HEK293 (cell line): Measurements from ENCODE around the gene VTN.

Experiments used
- CTCF ChIA-PET: fragments of 350-600 bp; formaldehyde crosslinking; extraction: SDS; loops from one replicate; lab custom pipeline; 2021; ENCODE audit warnings: antibody characterized with exemption; lab: Yijun Ruan, JAX
- POLR2A ChIA-PET: fragments of 300-600 bp; formaldehyde crosslinking; extraction: SDS; loops from one replicate; lab custom pipeline; 2020; ENCODE audit warnings: antibody characterized with exemption, inconsistent platforms; lab: Yijun Ruan, JAX
- H3K27ac ChIP-seq: fragments of 200-500 bp; sonication (Bioruptor generic); 2 replicates; pipeline ENCODE4 v1.5.1; 2014; ENCODE audit warnings: low read depth, low read length, control low read depth, inconsistent platforms; ENCODE audit errors: extremely low read depth
- H3K36me3 ChIP-seq, 2 experiments: fragments of 200-500 bp in 1 of 2; sonication (Bioruptor generic) in 1 of 2; 1 replicate in 1 of 2; 2 replicates in 1 of 2; pipeline ENCODE4 v1.5.1; 2014 to 2017; ENCODE audit warnings: inconsistent platforms in 2 of 2, low read length in 2 of 2; ENCODE audit not compliant: control insufficient read depth in 2 of 2, insufficient read depth in 1 of 2
- H3K4me1 ChIP-seq: fragments of 200-500 bp; sonication (Bioruptor generic); 2 replicates; pipeline ENCODE4 v1.5.1; 2014; ENCODE audit warnings: mild to moderate bottlenecking, low read length, inconsistent platforms; ENCODE audit not compliant: control insufficient read depth, insufficient read depth
- H3K4me3 ChIP-seq: 2 replicates; pipeline ENCODE4 v1.5.1; 2011; ENCODE audit warnings: low read depth, mild to moderate bottlenecking, control low read depth, low read length, moderate library complexity
- H3K9me3 ChIP-seq: fragments of 200-500 bp; sonication (Bioruptor generic); 2 replicates; pipeline ENCODE4 v1.5.1; 2014; ENCODE audit warnings: low read depth, low read length, inconsistent platforms; ENCODE audit not compliant: control insufficient read depth, insufficient read depth
- EGR2 ChIP-seq: fragments of 450-650 bp; formaldehyde crosslinking; IDR thresholded peaks from 2 replicates; pipeline ENCODE4 v1.5.1; 2016; ENCODE audit warnings: low read depth, missing biosample characterization, missing genetic modification characterization
- GLIS1 ChIP-seq: fragments of 450-650 bp; formaldehyde crosslinking; IDR thresholded peaks from 2 replicates; pipeline ENCODE4 v1.5.1; 2016; ENCODE audit warnings: missing biosample characterization, missing genetic modification characterization
- KLF8 ChIP-seq: fragments of 450-650 bp; formaldehyde crosslinking; IDR thresholded peaks from 2 replicates; pipeline ENCODE4 v1.5.1; 2016; ENCODE audit warnings: missing biosample characterization, missing genetic modification characterization
- SP2 ChIP-seq: fragments of 450-650 bp; formaldehyde crosslinking; IDR thresholded peaks from 2 replicates; pipeline ENCODE4 v1.5.1; 2016; ENCODE audit warnings: missing biosample characterization, missing genetic modification characterization
- SP7 ChIP-seq: fragments of 450-650 bp; formaldehyde crosslinking; IDR thresholded peaks from 2 replicates; pipeline ENCODE4 v1.5.1; 2016; ENCODE audit warnings: missing biosample characterization, missing genetic modification characterization
- ZBTB17 ChIP-seq: fragments of 450-650 bp; formaldehyde crosslinking; IDR thresholded peaks from 2 replicates; pipeline ENCODE4 v1.5.1; 2016; ENCODE audit warnings: missing biosample characterization, missing genetic modification characterization
- ZNF335 ChIP-seq: fragments of 450-650 bp; formaldehyde crosslinking; conservative IDR thresholded peaks from 2 replicates; pipeline ENCODE4 v1.5.1; 2016; ENCODE audit warnings: missing biosample characterization, missing genetic modification characterization
- ZNF366 ChIP-seq: fragments of 450-650 bp; formaldehyde crosslinking; conservative IDR thresholded peaks from 2 replicates; pipeline ENCODE4 v1.5.1; 2016; ENCODE audit warnings: missing biosample characterization, missing genetic modification characterization
- ZNF544 ChIP-seq: fragments of 450-650 bp; formaldehyde crosslinking; IDR thresholded peaks from 2 replicates; pipeline ENCODE4 v1.5.0; 2017; ENCODE audit warnings: missing biosample characterization, missing genetic modification characterization
- ZNF629 ChIP-seq: fragments of 450-650 bp; formaldehyde crosslinking; IDR thresholded peaks from 2 replicates; pipeline ENCODE4 v1.5.1; 2017; ENCODE audit warnings: missing biosample characterization, missing genetic modification characterization
- TF ChIP-seq, protein P1 (sequence below): fragments of 450-650 bp; formaldehyde crosslinking; IDR thresholded peaks from 2 replicates; pipeline ENCODE4 v1.5.1; 2016; ENCODE audit warnings: missing biosample characterization, missing genetic modification characterization
- TF ChIP-seq, protein P2 (sequence below): fragments of 450-650 bp; formaldehyde crosslinking; IDR thresholded peaks from 2 replicates; pipeline ENCODE4 v1.5.1; 2017; ENCODE audit warnings: missing biosample characterization, missing genetic modification characterization
- TF ChIP-seq, protein P3 (sequence below): fragments of 450-650 bp; formaldehyde crosslinking; IDR thresholded peaks from 2 replicates; pipeline ENCODE4 v1.5.1; 2017; ENCODE audit warnings: missing biosample characterization, missing genetic modification characterization
- TF ChIP-seq, protein P4 (sequence below): fragments of 450-650 bp; formaldehyde crosslinking; IDR thresholded peaks from 2 replicates; pipeline ENCODE4 v1.5.1; 2016; ENCODE audit warnings: missing biosample characterization, missing genetic modification characterization

VTN gene, protein sequence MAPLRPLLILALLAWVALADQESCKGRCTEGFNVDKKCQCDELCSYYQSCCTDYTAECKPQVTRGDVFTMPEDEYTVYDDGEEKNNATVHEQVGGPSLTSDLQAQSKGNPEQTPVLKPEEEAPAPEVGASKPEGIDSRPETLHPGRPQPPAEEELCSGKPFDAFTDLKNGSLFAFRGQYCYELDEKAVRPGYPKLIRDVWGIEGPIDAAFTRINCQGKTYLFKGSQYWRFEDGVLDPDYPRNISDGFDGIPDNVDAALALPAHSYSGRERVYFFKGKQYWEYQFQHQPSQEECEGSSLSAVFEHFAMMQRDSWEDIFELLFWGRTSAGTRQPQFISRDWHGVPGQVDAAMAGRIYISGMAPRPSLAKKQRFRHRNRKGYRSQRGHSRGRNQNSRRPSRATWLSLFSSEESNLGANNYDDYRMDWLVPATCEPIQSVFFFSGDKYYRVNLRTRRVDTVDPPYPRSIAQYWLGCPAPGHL

DNA sequence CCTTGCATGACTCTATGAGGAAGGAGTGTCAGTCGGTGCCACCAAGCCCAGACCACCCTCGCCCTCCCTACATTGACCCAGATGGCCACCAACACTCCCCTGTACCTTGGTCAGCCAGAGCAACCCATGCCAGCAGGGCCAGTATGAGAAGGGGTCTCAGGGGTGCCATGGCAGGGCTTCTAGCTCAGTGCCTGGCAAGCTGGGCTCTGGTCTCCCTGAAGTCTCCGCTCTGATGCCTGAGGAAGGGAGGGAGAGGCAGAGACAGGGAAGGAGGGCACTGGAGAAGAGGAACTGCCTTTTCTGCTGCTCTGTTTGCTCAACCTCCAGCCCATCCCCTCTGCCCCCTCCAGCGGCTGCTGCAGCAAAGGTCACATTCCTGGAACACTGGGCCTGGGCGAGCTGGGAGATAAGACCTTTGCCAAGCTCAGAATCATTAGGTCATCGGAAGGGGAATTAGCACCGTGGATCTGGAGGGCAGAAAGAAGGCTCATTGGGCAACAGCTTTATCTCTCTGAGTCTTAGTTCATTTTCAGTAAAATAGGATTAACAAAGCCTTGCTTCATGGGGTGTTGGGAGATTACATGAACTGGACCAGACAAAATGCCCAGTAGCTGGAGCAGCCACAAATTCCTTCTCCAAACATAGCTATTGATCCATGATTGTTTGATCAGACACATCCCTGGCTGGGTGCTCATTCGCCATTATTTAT lies at the start of gene VTN:
VTN (minus strand) TSS at position 273 of the 709 bp plus-strand sequence; CDS start at position 169, 104 bp downstream.
- H3K4me3 ChIP-seq: peak within 1 kb of the TSS; percentile 11; the same call in 1 of the 2 replicates
- ChIA-PET CTCF (interaction anchor here (0.6 to 1.5 kb wide), 8 partner anchors 9 to 170 kb away, joined by 3 to 6 read pairs (median 4); no protein-coding TSS in a partner anchor), POLR2A (interaction anchor here (1.1 to 7.1 kb wide), 4 partner anchors 10 to 35 kb away, joined by 4 to 66 read pairs (median 12); partner anchors contain the start of genes IFT20, POLDIP2, SLC46A1 and TNFAIP1)
- peaks cover 13% of the 10 kb centered on the region for H3K4me1 ChIP-seq
- peaks cover 0 to 1% of the 10 kb centered on the region in 2 experiments; a peak in 2 of 3 replicates for H3K36me3 ChIP-seq
- peak within 1 kb of the TSS; percentile 11 for H3K27ac ChIP-seq
- peak; percentile 52 for TF ChIP-seq ZNF629 (tag by site-specific recombination)
- TF ChIP-seq, protein P1, sequence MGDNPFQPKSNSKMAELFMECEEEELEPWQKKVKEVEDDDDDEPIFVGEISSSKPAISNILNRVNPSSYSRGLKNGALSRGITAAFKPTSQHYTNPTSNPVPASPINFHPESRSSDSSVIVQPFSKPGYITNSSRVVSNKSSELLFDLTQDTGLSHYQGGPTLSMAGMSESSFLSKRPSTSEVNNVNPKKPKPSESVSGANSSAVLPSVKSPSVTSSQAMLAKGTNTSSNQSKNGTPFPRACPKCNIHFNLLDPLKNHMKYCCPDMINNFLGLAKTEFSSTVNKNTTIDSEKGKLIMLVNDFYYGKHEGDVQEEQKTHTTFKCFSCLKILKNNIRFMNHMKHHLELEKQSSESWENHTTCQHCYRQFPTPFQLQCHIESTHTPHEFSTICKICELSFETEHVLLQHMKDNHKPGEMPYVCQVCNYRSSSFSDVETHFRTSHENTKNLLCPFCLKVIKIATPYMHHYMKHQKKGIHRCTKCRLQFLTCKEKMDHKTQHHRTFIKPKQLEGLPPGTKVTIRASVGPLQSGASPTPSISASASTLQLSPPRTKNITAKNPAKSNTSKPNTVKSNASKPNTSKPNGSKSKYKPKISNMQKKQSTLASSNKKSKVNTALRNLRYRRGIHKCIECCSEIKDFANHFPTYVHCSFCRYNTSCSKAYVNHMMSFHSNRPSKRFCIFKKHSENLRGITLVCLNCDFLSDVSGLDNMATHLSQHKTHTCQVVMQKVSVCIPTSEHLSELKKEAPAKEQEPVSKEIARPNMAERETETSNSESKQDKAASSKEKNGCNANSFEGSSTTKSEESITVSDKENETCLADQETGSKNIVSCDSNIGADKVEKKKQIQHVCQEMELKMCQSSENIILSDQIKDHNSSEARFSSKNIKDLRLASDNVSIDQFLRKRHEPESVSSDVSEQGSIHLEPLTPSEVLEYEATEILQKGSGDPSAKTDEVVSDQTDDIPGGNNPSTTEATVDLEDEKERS (tag by site-specific recombination): no peak
- TF ChIP-seq ZNF544 (tag by site-specific recombination): no peak
- TF ChIP-seq ZNF366: peak; percentile 69
- peak; percentile 48 for TF ChIP-seq SP7 (tag by site-specific recombination)
- peak; percentile 10; the same call in 1 of the 2 replicates for TF ChIP-seq EGR2 (tag by site-specific recombination)
- TF ChIP-seq, protein P2, sequence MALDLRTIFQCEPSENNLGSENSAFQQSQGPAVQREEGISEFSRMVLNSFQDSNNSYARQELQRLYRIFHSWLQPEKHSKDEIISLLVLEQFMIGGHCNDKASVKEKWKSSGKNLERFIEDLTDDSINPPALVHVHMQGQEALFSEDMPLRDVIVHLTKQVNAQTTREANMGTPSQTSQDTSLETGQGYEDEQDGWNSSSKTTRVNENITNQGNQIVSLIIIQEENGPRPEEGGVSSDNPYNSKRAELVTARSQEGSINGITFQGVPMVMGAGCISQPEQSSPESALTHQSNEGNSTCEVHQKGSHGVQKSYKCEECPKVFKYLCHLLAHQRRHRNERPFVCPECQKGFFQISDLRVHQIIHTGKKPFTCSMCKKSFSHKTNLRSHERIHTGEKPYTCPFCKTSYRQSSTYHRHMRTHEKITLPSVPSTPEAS (tag by site-specific recombination): no peak
- TF ChIP-seq, protein P3, sequence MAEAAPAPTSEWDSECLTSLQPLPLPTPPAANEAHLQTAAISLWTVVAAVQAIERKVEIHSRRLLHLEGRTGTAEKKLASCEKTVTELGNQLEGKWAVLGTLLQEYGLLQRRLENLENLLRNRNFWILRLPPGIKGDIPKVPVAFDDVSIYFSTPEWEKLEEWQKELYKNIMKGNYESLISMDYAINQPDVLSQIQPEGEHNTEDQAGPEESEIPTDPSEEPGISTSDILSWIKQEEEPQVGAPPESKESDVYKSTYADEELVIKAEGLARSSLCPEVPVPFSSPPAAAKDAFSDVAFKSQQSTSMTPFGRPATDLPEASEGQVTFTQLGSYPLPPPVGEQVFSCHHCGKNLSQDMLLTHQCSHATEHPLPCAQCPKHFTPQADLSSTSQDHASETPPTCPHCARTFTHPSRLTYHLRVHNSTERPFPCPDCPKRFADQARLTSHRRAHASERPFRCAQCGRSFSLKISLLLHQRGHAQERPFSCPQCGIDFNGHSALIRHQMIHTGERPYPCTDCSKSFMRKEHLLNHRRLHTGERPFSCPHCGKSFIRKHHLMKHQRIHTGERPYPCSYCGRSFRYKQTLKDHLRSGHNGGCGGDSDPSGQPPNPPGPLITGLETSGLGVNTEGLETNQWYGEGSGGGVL (tag by site-specific recombination): peak; percentile 31; the same call in 1 of the 2 replicates
- TF ChIP-seq SP2 (tag by site-specific recombination): peak; percentile 50
- peak; percentile 65 for TF ChIP-seq GLIS1 (tag by site-specific recombination)
- TF ChIP-seq ZBTB17 (tag by site-specific recombination): peak; percentile 68; the same call in 1 of the 2 replicates
- TF ChIP-seq, protein P4, sequence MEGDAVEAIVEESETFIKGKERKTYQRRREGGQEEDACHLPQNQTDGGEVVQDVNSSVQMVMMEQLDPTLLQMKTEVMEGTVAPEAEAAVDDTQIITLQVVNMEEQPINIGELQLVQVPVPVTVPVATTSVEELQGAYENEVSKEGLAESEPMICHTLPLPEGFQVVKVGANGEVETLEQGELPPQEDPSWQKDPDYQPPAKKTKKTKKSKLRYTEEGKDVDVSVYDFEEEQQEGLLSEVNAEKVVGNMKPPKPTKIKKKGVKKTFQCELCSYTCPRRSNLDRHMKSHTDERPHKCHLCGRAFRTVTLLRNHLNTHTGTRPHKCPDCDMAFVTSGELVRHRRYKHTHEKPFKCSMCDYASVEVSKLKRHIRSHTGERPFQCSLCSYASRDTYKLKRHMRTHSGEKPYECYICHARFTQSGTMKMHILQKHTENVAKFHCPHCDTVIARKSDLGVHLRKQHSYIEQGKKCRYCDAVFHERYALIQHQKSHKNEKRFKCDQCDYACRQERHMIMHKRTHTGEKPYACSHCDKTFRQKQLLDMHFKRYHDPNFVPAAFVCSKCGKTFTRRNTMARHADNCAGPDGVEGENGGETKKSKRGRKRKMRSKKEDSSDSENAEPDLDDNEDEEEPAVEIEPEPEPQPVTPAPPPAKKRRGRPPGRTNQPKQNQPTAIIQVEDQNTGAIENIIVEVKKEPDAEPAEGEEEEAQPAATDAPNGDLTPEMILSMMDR (tag by site-specific recombination): 0 out of 2 replicates have a peak, but pooled peaks have one; percentile 2
- peak; percentile 18; the same call in 1 of the 2 replicates for TF ChIP-seq ZNF335 (tag by site-specific recombination)
- 0 out of 2 replicates have a peak, but pooled peaks have one; percentile 21 for TF ChIP-seq KLF8 (tag by site-specific recombination)
- TF ChIP-seq, all 188 proteins: peak for 11
- H3K9me3 ChIP-seq: no peaks in the 10 kb centered on the region
